NB4 (cell line): ENCODE results near the gene WDR1.

Experiments used
- CTCF ChIP-seq: IDR thresholded peaks from one replicate; pipeline ENCODE4 v1.5.1; 2012; ENCODE audit warnings: low read depth, low read length
- MYC ChIP-seq: IDR thresholded peaks from 2 replicates; pipeline ENCODE4 v1.6.1; 2011; ENCODE audit warnings: low read depth, low read length
- POLR2A ChIP-seq: IDR thresholded peaks from 2 replicates; pipeline ENCODE4 v1.6.1; 2011; ENCODE audit warnings: mild to moderate bottlenecking; ENCODE audit not compliant: insufficient read length; ENCODE audit errors: extremely low read depth

GRCh38 chr4:10090467-10091250 is 25.9 kb downstream of the WDR1 start:
- no peak for TF ChIP-seq CTCF
- TF ChIP-seq MYC = no peak
- no peak for TF ChIP-seq POLR2A
